ENCODE data around the gene TFF3. TPM values are rescaled to one million over a fixed set of nuclear protein-coding genes. Genes with fewer than 3 reads are reported as not detected.
A peak's percentile ranks its signal among the peaks of the same experiment; 100 is the strongest.

Gene TFF3
- total and polyA plus RNA-seq, 2 experiments from 2014 or later: 1.2 to 3.3 TPM

DNA sequence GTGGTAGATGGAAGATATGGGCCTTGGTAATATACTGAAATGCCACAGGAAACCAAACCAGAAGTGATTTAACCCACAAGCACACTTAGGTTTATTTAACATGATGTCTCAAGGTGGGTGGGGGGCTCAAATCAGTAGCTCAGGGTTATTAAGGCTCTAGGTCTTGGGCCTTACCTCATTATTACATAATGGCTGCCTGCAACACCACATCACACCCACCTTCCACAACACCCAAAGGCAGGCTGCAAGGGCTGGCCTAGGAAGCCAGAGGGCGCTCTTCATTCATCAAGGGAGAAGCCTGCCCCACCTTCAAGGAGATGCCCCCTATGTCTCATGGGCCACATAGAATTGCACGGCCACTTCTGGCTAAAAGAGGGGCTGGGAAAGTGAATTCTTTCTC lies 45.1 kb upstream of the TFF3 start:
- Histone ChIP-seq H4K20me1 (replicated peaks; ENCODE audit: insufficient read depth) (no peaks in the 10 kb centered on the region), H3F3A (replicated peaks; ENCODE audit: low read depth) (no peaks in the 10 kb centered on the region), H3K27ac (ENCODE audit: low read depth) (no peak overlapping the region), H3K9me2 (ENCODE audit: insufficient read depth) (no peaks in the 10 kb centered on the region), H3K4me3 (no peak overlapping the region), H3K27me3 (ENCODE audit: insufficient read depth) (no peaks in the 10 kb centered on the region), H3K4me1 (ENCODE audit: insufficient read depth) (no peaks in the 10 kb centered on the region), H2AFZ (no peak overlapping the region), H3K79me2 (replicated peaks; ENCODE audit: insufficient read depth) (no peaks in the 10 kb centered on the region), H3K36me3 (ENCODE audit: insufficient read depth) (no peaks in the 10 kb centered on the region), H3K4me2 (no peak overlapping the region)
- Mint-ChIP-seq H3K4me3 (no peak overlapping the region), H3K27me3 (ENCODE audit: insufficient read depth, low read depth, poor library complexity) (peaks cover 5% of the 10 kb centered on the region), H3K4me1 (no peaks in the 10 kb centered on the region), H3K27ac (no peak overlapping the region), H3K9me3 (peaks cover 18% of the 10 kb centered on the region), H3K36me3 (ENCODE audit: low read depth) (peaks cover 6% of the 10 kb centered on the region)
- TF ChIP-seq CREB1 (CRISPR knock-in tag; IDR thresholded peaks at IDR 0.05; ENCODE audit: low read depth) (no peak), STAT1 (IDR thresholded peaks at IDR 0.05; ENCODE audit: unreplicated experiment) (no peak), POLR2AphosphoS5 (IDR thresholded peaks at IDR 0.05; ENCODE audit: low read depth) (no peak), ZNF462 (CRISPR knock-in tag; IDR thresholded peaks at IDR 0.05) (no peak)
- TF ChIP-seq, protein P1, sequence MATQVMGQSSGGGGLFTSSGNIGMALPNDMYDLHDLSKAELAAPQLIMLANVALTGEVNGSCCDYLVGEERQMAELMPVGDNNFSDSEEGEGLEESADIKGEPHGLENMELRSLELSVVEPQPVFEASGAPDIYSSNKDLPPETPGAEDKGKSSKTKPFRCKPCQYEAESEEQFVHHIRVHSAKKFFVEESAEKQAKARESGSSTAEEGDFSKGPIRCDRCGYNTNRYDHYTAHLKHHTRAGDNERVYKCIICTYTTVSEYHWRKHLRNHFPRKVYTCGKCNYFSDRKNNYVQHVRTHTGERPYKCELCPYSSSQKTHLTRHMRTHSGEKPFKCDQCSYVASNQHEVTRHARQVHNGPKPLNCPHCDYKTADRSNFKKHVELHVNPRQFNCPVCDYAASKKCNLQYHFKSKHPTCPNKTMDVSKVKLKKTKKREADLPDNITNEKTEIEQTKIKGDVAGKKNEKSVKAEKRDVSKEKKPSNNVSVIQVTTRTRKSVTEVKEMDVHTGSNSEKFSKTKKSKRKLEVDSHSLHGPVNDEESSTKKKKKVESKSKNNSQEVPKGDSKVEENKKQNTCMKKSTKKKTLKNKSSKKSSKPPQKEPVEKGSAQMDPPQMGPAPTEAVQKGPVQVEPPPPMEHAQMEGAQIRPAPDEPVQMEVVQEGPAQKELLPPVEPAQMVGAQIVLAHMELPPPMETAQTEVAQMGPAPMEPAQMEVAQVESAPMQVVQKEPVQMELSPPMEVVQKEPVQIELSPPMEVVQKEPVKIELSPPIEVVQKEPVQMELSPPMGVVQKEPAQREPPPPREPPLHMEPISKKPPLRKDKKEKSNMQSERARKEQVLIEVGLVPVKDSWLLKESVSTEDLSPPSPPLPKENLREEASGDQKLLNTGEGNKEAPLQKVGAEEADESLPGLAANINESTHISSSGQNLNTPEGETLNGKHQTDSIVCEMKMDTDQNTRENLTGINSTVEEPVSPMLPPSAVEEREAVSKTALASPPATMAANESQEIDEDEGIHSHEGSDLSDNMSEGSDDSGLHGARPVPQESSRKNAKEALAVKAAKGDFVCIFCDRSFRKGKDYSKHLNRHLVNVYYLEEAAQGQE (IDR thresholded peaks at IDR 0.05; ENCODE audit: unreplicated experiment): no peak
- TF ChIP-seq, protein P2, sequence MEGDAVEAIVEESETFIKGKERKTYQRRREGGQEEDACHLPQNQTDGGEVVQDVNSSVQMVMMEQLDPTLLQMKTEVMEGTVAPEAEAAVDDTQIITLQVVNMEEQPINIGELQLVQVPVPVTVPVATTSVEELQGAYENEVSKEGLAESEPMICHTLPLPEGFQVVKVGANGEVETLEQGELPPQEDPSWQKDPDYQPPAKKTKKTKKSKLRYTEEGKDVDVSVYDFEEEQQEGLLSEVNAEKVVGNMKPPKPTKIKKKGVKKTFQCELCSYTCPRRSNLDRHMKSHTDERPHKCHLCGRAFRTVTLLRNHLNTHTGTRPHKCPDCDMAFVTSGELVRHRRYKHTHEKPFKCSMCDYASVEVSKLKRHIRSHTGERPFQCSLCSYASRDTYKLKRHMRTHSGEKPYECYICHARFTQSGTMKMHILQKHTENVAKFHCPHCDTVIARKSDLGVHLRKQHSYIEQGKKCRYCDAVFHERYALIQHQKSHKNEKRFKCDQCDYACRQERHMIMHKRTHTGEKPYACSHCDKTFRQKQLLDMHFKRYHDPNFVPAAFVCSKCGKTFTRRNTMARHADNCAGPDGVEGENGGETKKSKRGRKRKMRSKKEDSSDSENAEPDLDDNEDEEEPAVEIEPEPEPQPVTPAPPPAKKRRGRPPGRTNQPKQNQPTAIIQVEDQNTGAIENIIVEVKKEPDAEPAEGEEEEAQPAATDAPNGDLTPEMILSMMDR (conservative IDR thresholded peaks at IDR 0.05; ENCODE audit: low read depth in 2 of 2): peak; percentile 43 to 60
- DNase-seq (ENCODE audit: low spot score) (peak; percentile 45), ATAC-seq (no peak)

Measured in GM23338 (cell line).